GM23338 (cell line): ENCODE measurements around the gene CTNNAL1. TPM values are rescaled to one million over a fixed set of nuclear protein-coding genes. Genes with fewer than 3 reads are reported as not detected.

Experiments used
- ATAC-seq: fragments of 200-7000 bp; cut with Tn5 transposase; 3 replicates; pipeline ENCODE4 v1.9.1; 2020
- DNase-seq: peaks from one replicate; pipeline ENCODE4 v3.0.0-alpha.2; 2015; ENCODE audit warnings: low spot score
- H2AFZ ChIP-seq: fragments of 200-600 bp; sonication (generic); 2 replicates; pipeline ENCODE4 v1.8.0; 2016; ENCODE audit warnings: antibody characterized with exemption, mild to moderate bottlenecking, moderate library complexity
- H3F3A ChIP-seq: fragments of 200-600 bp; sonication (generic); replicated peaks from 2 replicates; pipeline ENCODE4 v1.8.0; 2017; ENCODE audit warnings: antibody characterized with exemption, mixed run types, low read depth
- H3K27ac ChIP-seq: fragments of 200-600 bp; sonication (generic); 2 replicates; pipeline ENCODE4 v1.6.1; 2016; ENCODE audit warnings: low read depth
- H3K27me3 ChIP-seq: fragments of 200-600 bp; sonication (generic); 2 replicates; pipeline ENCODE4 v1.8.0; 2016; ENCODE audit warnings: mild to moderate bottlenecking, mixed run types, moderate library complexity; ENCODE audit not compliant: insufficient read depth
- H3K36me3 ChIP-seq: fragments of 200-600 bp; sonication (generic); 2 replicates; pipeline ENCODE4 v1.8.0; 2016; ENCODE audit warnings: mild to moderate bottlenecking; ENCODE audit not compliant: insufficient read depth
- H3K4me1 ChIP-seq: fragments of 200-600 bp; sonication (generic); 2 replicates; pipeline ENCODE4 v1.8.0; 2016; ENCODE audit warnings: mild to moderate bottlenecking, moderate library complexity; ENCODE audit not compliant: insufficient read depth
- H3K4me2 ChIP-seq: fragments of 200-600 bp; sonication (generic); 2 replicates; pipeline ENCODE4 v1.7.1; 2017; ENCODE audit warnings: mixed run types
- H3K4me3 ChIP-seq: fragments of 200-600 bp; sonication (generic); 2 replicates; pipeline ENCODE4 v1.6.1; 2016; ENCODE audit warnings: mixed run types
- H3K79me2 ChIP-seq: fragments of 200-600 bp; sonication (generic); replicated peaks from 2 replicates; pipeline ENCODE4 v1.8.0; 2017; ENCODE audit warnings: mild to moderate bottlenecking; ENCODE audit not compliant: insufficient read depth
- H3K9me2 ChIP-seq: fragments of 200-600 bp; sonication (generic); 2 replicates; pipeline ENCODE4 v1.8.0; 2017; ENCODE audit not compliant: insufficient read depth
- H4K20me1 ChIP-seq: fragments of 200-600 bp; sonication (generic); replicated peaks from 2 replicates; pipeline ENCODE4 v1.8.0; 2017; ENCODE audit warnings: mild to moderate bottlenecking; ENCODE audit not compliant: insufficient read depth
- H3K27ac Mint-ChIP-seq: 2 replicates; pipeline ENCODE4 v1.8.0; 2020; ENCODE audit warnings: inconsistent platforms, mild to moderate bottlenecking, moderate library complexity, mixed read lengths
- H3K27me3 Mint-ChIP-seq: 3 replicates; pipeline ENCODE4 v1.8.0; 2022; ENCODE audit warnings: low read depth, mild to moderate bottlenecking, moderate library complexity, mixed read lengths, inconsistent platforms; ENCODE audit not compliant: insufficient read depth, poor library complexity
- H3K36me3 Mint-ChIP-seq: 3 replicates; pipeline ENCODE4 v1.8.0; 2021; ENCODE audit warnings: low read depth, mild to moderate bottlenecking, inconsistent platforms, moderate library complexity, mixed read lengths
- H3K4me1 Mint-ChIP-seq: 3 replicates; pipeline ENCODE4 v1.8.0; 2020; ENCODE audit warnings: mild to moderate bottlenecking, inconsistent platforms, mixed read lengths
- H3K4me3 Mint-ChIP-seq: 3 replicates; pipeline ENCODE4 v1.8.0; 2021; ENCODE audit warnings: moderate library complexity, mild to moderate bottlenecking, inconsistent platforms, mixed read lengths
- H3K9me3 Mint-ChIP-seq: 3 replicates; pipeline ENCODE4 v1.8.0; 2020; ENCODE audit warnings: moderate library complexity, mild to moderate bottlenecking, inconsistent platforms, mixed read lengths
- CREB1 ChIP-seq: fragments of 250-450 bp; sonication (Bioruptor Pico); IDR thresholded peaks from 2 replicates; pipeline ENCODE4 v1.5.0; 2020; ENCODE audit warnings: low read depth, mild to moderate bottlenecking, moderate library complexity
- CTCF ChIP-seq, 2 experiments: fragments of 200-600 bp in 1 of 2; sonication (generic) in 1 of 2; conservative IDR thresholded peaks; 2 replicates each; pipeline versions ENCODE4 v1.5.1 to v1.6.1; 2016 to 2017; ENCODE audit warnings: antibody characterized with exemption in 2 of 2, low read depth in 2 of 2, mild to moderate bottlenecking in 2 of 2, moderate library complexity in 1 of 2
- ETS1 ChIP-seq: IDR thresholded peaks from 2 replicates; pipeline ENCODE4 v1.6.1; 2016; ENCODE audit warnings: antibody characterized with exemption
- EZH2 ChIP-seq: fragments of 200-600 bp; sonication (generic); IDR thresholded peaks from one replicate; pipeline ENCODE4 v1.8.0; 2017; ENCODE audit warnings: antibody characterized with exemption, mild to moderate bottlenecking, low read depth; ENCODE audit not compliant: unreplicated experiment
- EZH2phosphoT487 ChIP-seq: fragments of 200-600 bp; sonication (generic); IDR thresholded peaks from one replicate; pipeline ENCODE4 v1.8.1; 2018; ENCODE audit warnings: antibody characterized with exemption; ENCODE audit not compliant: unreplicated experiment
- JUNB ChIP-seq: IDR thresholded peaks from one replicate; pipeline ENCODE4 v1.6.1; 2016; ENCODE audit warnings: antibody characterized with exemption; ENCODE audit not compliant: unreplicated experiment
- NANOG ChIP-seq: IDR thresholded peaks from 2 replicates; pipeline ENCODE4 v1.6.1; 2016; ENCODE audit warnings: antibody characterized with exemption, borderline replicate concordance
- POLR2AphosphoS5 ChIP-seq: IDR thresholded peaks from 2 replicates; pipeline ENCODE4 v1.6.1; 2016; ENCODE audit warnings: antibody characterized with exemption, low read depth
- REST ChIP-seq: IDR thresholded peaks from one replicate; pipeline ENCODE4 v1.6.1; 2018; ENCODE audit warnings: antibody characterized with exemption; ENCODE audit not compliant: unreplicated experiment
- STAT1 ChIP-seq: IDR thresholded peaks from one replicate; pipeline ENCODE4 v1.6.1; 2016; ENCODE audit warnings: antibody characterized with exemption; ENCODE audit not compliant: unreplicated experiment
- ZNF331 ChIP-seq: fragments of 250-450 bp; sonication (Bioruptor Pico); IDR thresholded peaks from 2 replicates; pipeline ENCODE4 v1.5.0; 2020; ENCODE audit warnings: low read depth, mild to moderate bottlenecking, moderate library complexity
- ZNF462 ChIP-seq: fragments of 250-450 bp; sonication (Bioruptor Pico); IDR thresholded peaks from 2 replicates; pipeline ENCODE4 v1.5.0; 2020; ENCODE audit warnings: mild to moderate bottlenecking, moderate library complexity
- polyA plus RNA-seq: library from polyadenylated mRNA; unstranded; fragments of >200 nt; fragmentation: Nextera tagmentation; extraction: Ambion mirVana; gene quantifications from 2 replicates; pipeline ENCODE4 v1.2.1, GENCODE V29; 2016
- total RNA-seq: library from RNA; depleted of rRNA; stranded (reverse); fragments of >200 nt; shearing (Covaris generic); gene quantifications from 2 replicates; pipeline ENCODE4 v1.2.3, GENCODE V29; 2014

The CTNNAL1 gene
- total and polyA plus RNA-seq, 2 experiments from 2014 or later, result 63.0 to 211 TPM

- Mint-ChIP-seq H3K4me3 (no peak overlapping the region), H3K4me1 (no peaks in the 10 kb centered on the region), H3K36me3 (peaks cover 32% of the 10 kb centered on the region), H3K9me3 (peaks cover 26% of the 10 kb centered on the region), H3K27me3 (peaks cover 2% of the 10 kb centered on the region), H3K27ac (no peak overlapping the region)
- Histone ChIP-seq H3K36me3 (peaks cover 7% of the 10 kb centered on the region), H3K9me2 (no peaks in the 10 kb centered on the region), H3K4me3 (no peak overlapping the region), H3K27ac (no peak overlapping the region), H3K4me2 (no peak overlapping the region), H3K4me1 (no peaks in the 10 kb centered on the region), H3K79me2 (peaks cover 82% of the 10 kb centered on the region), H3K27me3 (no peaks in the 10 kb centered on the region), H3F3A (no peaks in the 10 kb centered on the region), H4K20me1 (peaks cover 21% of the 10 kb centered on the region), H2AFZ (no peak overlapping the region)
- no peak for ATAC-seq
- no peak for DNase-seq
- no peak for TF ChIP-seq CTCF (conservative IDR thresholded peaks at IDR 0.05; ENCODE audit: low read depth in 2 of 2)
- no peak for TF ChIP-seq ZNF331 (CRISPR knock-in tag)
- TF ChIP-seq EZH2, result no peak
- no peak for TF ChIP-seq NANOG
- no peak for TF ChIP-seq ETS1
- TF ChIP-seq JUNB, result no peak
- TF ChIP-seq ZNF462 (CRISPR knock-in tag), result no peak
- no peak for TF ChIP-seq CREB1 (CRISPR knock-in tag)
- no peak for TF ChIP-seq EZH2phosphoT487
- no peak for TF ChIP-seq POLR2AphosphoS5
- no peak for TF ChIP-seq STAT1
- no peak for TF ChIP-seq REST
Measured at GRCh38 chr9:109002141-109002540, 11.2 kb downstream of the CTNNAL1 start.
